HepG2 (cell line): ENCODE measurements around the gene PELI1. TPM values are rescaled to one million over a fixed set of nuclear protein-coding genes. Genes with fewer than 3 reads are reported as not detected.

Experiments used
- CHD2 ChIP-seq: IDR thresholded peaks from 2 replicates; pipeline ENCODE4 v1.6.1; 2011; ENCODE audit warnings: low read depth, low read length, improper control_type of control experiment
- FLYWCH1 ChIP-seq: sonication (generic); formaldehyde crosslinking; IDR thresholded peaks from 2 replicates; pipeline ENCODE4 v1.8.1; 2023; ENCODE audit warnings: mild to moderate bottlenecking, missing genetic modification reagents
- GLI4 ChIP-seq: sonication (generic); formaldehyde crosslinking; IDR thresholded peaks from 2 replicates; pipeline ENCODE4 v1.5.1; 2020; ENCODE audit warnings: missing genetic modification reagents, mild to moderate bottlenecking, moderate library complexity, borderline replicate concordance
- HNRNPK ChIP-seq: fragments of 200-400 bp; formaldehyde crosslinking; IDR thresholded peaks from 2 replicates; pipeline ENCODE4 v1.6.1; 2018; ENCODE audit warnings: low read length, low read depth, moderate library complexity, mild to moderate bottlenecking; ENCODE audit not compliant: poor library complexity, severe bottlenecking
- KLF6 ChIP-seq: IDR thresholded peaks from 2 replicates; pipeline ENCODE4 v1.8.0; 2016; ENCODE audit warnings: missing biosample characterization, missing genetic modification reagents
- MED13 ChIP-seq: sonication (generic); formaldehyde crosslinking; IDR thresholded peaks from 2 replicates; pipeline ENCODE4 v1.5.0; 2020; ENCODE audit warnings: missing genetic modification reagents
- MXD3 ChIP-seq: IDR thresholded peaks from 2 replicates; pipeline ENCODE4 v1.6.1; 2016; ENCODE audit warnings: mild to moderate bottlenecking, missing biosample characterization, missing genetic modification reagents
- MZF1 ChIP-seq: sonication (generic); formaldehyde crosslinking; IDR thresholded peaks from 2 replicates; pipeline ENCODE4 v1.8.1; 2023; ENCODE audit warnings: mild to moderate bottlenecking, missing genetic modification reagents, borderline replicate concordance
- PAWR ChIP-seq: sonication (generic); formaldehyde crosslinking; IDR thresholded peaks from 2 replicates; pipeline ENCODE4 v1.4.0; 2020; ENCODE audit warnings: missing genetic modification reagents, mild to moderate bottlenecking, borderline replicate concordance
- RBFOX2 ChIP-seq: fragments of 200-400 bp; formaldehyde crosslinking; IDR thresholded peaks from 2 replicates; pipeline ENCODE4 v1.6.1; 2017; ENCODE audit warnings: low read depth, mild to moderate bottlenecking, low read length
- SALL2 ChIP-seq: sonication (generic); formaldehyde crosslinking; IDR thresholded peaks from 2 replicates; pipeline ENCODE4 v1.8.1; 2023; ENCODE audit warnings: mild to moderate bottlenecking, missing genetic modification reagents, inconsistent platforms
- SP140L ChIP-seq: sonication (generic); formaldehyde crosslinking; IDR thresholded peaks from 2 replicates; pipeline ENCODE4 v1.4.0; 2020; ENCODE audit warnings: missing genetic modification reagents, borderline replicate concordance
- THAP7 ChIP-seq: sonication (generic); formaldehyde crosslinking; IDR thresholded peaks from 2 replicates; pipeline ENCODE4 v1.8.1; 2023; ENCODE audit warnings: mild to moderate bottlenecking, missing genetic modification reagents
- ZNF234 ChIP-seq: sonication (generic); formaldehyde crosslinking; conservative IDR thresholded peaks from 2 replicates; pipeline ENCODE4 v1.5.1; 2020; ENCODE audit warnings: mild to moderate bottlenecking, missing genetic modification reagents
- ZNF33A ChIP-seq: sonication (generic); formaldehyde crosslinking; IDR thresholded peaks from 2 replicates; pipeline ENCODE4 v1.5.1; 2020; ENCODE audit warnings: missing genetic modification reagents, mild to moderate bottlenecking, moderate library complexity, borderline replicate concordance
- ZNF414 ChIP-seq: sonication (generic); formaldehyde crosslinking; IDR thresholded peaks from 2 replicates; pipeline ENCODE4 v1.5.0; 2020; ENCODE audit warnings: missing genetic modification reagents
- ZNF563 ChIP-seq: sonication (generic); formaldehyde crosslinking; IDR thresholded peaks from 2 replicates; pipeline ENCODE4 v1.8.0; 2022; ENCODE audit warnings: mild to moderate bottlenecking, moderate library complexity, missing genetic modification reagents
- ZNF609 ChIP-seq: sonication (generic); formaldehyde crosslinking; IDR thresholded peaks from 2 replicates; pipeline ENCODE4 v1.4.0; 2020; ENCODE audit warnings: mild to moderate bottlenecking, missing genetic modification reagents, borderline replicate concordance
- ZNF670 ChIP-seq: sonication (generic); formaldehyde crosslinking; IDR thresholded peaks from 2 replicates; pipeline ENCODE4 v1.8.0; 2022; ENCODE audit warnings: mild to moderate bottlenecking, missing genetic modification reagents, borderline replicate concordance
- ZNF672 ChIP-seq: sonication (generic); formaldehyde crosslinking; IDR thresholded peaks from 2 replicates; pipeline ENCODE4 v1.8.1; 2022; ENCODE audit warnings: missing genetic modification reagents
- polyA plus RNA-seq, 8 experiments: library from polyadenylated mRNA; depleted of rRNA in 3 of 8; stranded (reverse) in 7 of 8; unstranded in 1 of 8; fragments of >200 nt; fragmentation: Illumina TruSeq in 4 of 8; extraction: Trizol in 4 of 8; gene quantifications; 2 replicates each; pipeline versions ENCODE4 v1.2.1 to v1.2.3, GENCODE V29; 2011 to 2016; ENCODE audit warnings: low read depth in 4 of 8, missing spikeins in 1 of 8, mixed read lengths in 1 of 8; ENCODE audit not compliant: insufficient read depth in 1 of 8
- total RNA-seq, 5 experiments: library from RNA; depleted of rRNA; stranded (reverse); fragments of >200 nt; fragmentation: Illumina TruSeq; extraction: Trizol; gene quantifications; 2 replicates each; pipeline ENCODE4 v1.2.3, GENCODE V29; 2016; ENCODE audit warnings: low read depth in 1 of 5

PELI1 gene
- total and polyA plus RNA-seq, 2 of the 13 experiments (the other 11 are each of a cell fraction or from before 2014, with no cell fraction given) = 12.5 to 16.2 TPM

- TF ChIP-seq ZNF609 (CRISPR knock-in tag) = 0 out of 2 replicates have a peak, but pooled peaks have one; percentile 49
- TF ChIP-seq ZNF33A = no peak
- 0 out of 2 replicates have a peak, but pooled peaks have one; percentile 57 for TF ChIP-seq GLI4 (CRISPR knock-in tag)
- no peak for TF ChIP-seq PAWR (CRISPR knock-in tag)
- peak; percentile 81 for TF ChIP-seq ZNF563 (CRISPR knock-in tag)
- TF ChIP-seq MED13 (CRISPR knock-in tag) = no peak
- TF ChIP-seq THAP7 = peak; percentile 60; the same call in 1 of the 2 replicates
- no peak for TF ChIP-seq FLYWCH1 (CRISPR knock-in tag)
- TF ChIP-seq SP140L (CRISPR knock-in tag) = no peak
- TF ChIP-seq KLF6 (CRISPR knock-in tag) = 0 out of 2 replicates have a peak, but pooled peaks have one; percentile 31
- TF ChIP-seq MZF1 (CRISPR knock-in tag) = no peak
- TF ChIP-seq HNRNPK = peak; percentile 66
- TF ChIP-seq ZNF672 (CRISPR knock-in tag) = no peak
- no peak for TF ChIP-seq CHD2
- no peak; the same call in 1 of the 2 replicates for TF ChIP-seq SALL2 (CRISPR knock-in tag)
- TF ChIP-seq ZNF414 (CRISPR knock-in tag) = peak; percentile 52; the same call in 1 of the 2 replicates
- TF ChIP-seq MXD3 (CRISPR knock-in tag) = peak; percentile 83; the same call in 1 of the 2 replicates
- TF ChIP-seq RBFOX2 = peak; percentile 94
- no peak; the same call in 1 of the 2 replicates for TF ChIP-seq ZNF670 (CRISPR knock-in tag)
- TF ChIP-seq ZNF234 (CRISPR knock-in tag) = peak; percentile 88; the same call in 1 of the 2 replicates
Observed at GRCh38 chr2:64144057-64145013, at the start of gene PELI1 (continued).
